Measurements from ENCODE around the gene TFF1.

DNA sequence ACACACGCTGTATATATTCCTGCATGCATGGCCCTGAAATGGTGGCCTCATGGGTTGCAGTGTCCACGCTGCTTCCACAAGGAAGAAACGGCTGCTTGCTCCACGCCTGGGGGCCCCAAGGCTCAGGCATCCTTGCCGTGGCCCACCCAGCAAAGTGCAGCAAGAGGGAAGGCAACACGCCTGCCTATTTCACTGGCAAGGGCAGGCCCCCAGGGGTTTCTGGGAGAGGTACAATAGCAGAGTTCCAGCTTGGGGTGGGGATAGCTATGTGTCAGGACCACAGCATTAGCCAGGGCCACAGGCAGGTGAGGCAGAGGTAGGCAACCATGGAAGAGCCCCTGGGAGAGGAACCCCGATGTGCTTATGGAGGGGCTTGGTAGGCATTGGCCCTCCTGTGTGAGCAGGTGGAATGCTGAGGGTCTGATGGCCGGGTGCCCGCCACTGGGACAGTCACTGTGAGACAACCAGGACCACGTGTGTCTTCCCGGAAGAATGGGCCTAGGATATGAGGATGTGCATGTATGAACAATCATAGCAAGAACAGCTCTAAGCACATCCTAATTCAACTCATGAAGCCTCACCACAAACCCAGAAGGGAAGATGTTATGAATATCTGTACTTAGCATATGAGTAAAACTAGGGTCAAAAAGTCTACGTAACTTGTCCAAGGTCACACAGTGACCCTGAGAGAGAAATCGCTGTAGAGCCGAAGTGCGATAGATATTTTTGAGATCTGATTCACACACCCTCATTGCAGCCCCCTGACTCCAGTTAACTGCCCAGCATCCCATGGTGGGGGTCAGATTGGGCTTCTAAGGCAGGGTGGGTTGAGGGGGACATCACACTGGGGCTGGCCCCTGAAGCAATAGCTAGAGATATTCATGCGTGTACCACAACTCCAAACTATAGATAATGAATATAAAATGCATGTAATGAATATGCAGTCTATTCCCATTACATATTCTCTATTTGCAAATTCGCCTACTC lies 27.3 kb downstream of the TFF1 start:
- TF ChIP-seq, protein P1, sequence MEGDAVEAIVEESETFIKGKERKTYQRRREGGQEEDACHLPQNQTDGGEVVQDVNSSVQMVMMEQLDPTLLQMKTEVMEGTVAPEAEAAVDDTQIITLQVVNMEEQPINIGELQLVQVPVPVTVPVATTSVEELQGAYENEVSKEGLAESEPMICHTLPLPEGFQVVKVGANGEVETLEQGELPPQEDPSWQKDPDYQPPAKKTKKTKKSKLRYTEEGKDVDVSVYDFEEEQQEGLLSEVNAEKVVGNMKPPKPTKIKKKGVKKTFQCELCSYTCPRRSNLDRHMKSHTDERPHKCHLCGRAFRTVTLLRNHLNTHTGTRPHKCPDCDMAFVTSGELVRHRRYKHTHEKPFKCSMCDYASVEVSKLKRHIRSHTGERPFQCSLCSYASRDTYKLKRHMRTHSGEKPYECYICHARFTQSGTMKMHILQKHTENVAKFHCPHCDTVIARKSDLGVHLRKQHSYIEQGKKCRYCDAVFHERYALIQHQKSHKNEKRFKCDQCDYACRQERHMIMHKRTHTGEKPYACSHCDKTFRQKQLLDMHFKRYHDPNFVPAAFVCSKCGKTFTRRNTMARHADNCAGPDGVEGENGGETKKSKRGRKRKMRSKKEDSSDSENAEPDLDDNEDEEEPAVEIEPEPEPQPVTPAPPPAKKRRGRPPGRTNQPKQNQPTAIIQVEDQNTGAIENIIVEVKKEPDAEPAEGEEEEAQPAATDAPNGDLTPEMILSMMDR (IDR thresholded peaks at IDR 0.05), result no peak
- no peak for TF ChIP-seq EP300 (IDR thresholded peaks at IDR 0.05; ENCODE audit: low read depth)

Data from transverse colon (tissue), 3 donors.